Liver (tissue), 9 donors: ENCODE measurements around the gene DCPS. TPM values are rescaled to one million over a fixed set of nuclear protein-coding genes. Genes with fewer than 3 reads are reported as not detected.
"Not testable (repeated sequence)": the region's sequence is repeated elsewhere in the genome, so short reads cannot be mapped to it uniquely, and the experiment has no call there.

ENCODE experiments used
- DNase-seq: peaks from one replicate; pipeline ENCODE4 v3.0.0-alpha.2; 2017; ENCODE audit warnings: low spot score
- H3K27ac ChIP-seq, 2 donors: one replicate each; pipeline ENCODE4 v1.7.0; 2013; ENCODE audit warnings: inconsistent platforms in 2 of 2, low read length in 2 of 2, control low read depth in 1 of 2, low read depth in 1 of 2, mild to moderate bottlenecking in 1 of 2
- H3K27me3 ChIP-seq, 4 donors: one replicate each; pipeline versions ENCODE4 v1.6.1 to v1.7.0; 2013; ENCODE audit warnings: low read length in 3 of 4, inconsistent platforms in 1 of 4, mild to moderate bottlenecking in 1 of 4, moderate library complexity in 1 of 4; ENCODE audit not compliant: control insufficient read depth in 4 of 4, insufficient read depth in 4 of 4
- H3K36me3 ChIP-seq, 4 donors: one replicate each; pipeline versions ENCODE4 v1.6.1 to v1.7.0; 2013; ENCODE audit warnings: low read length in 3 of 4, mild to moderate bottlenecking in 3 of 4, low read depth in 1 of 4, moderate library complexity in 1 of 4; ENCODE audit not compliant: control insufficient read depth in 4 of 4, insufficient read depth in 3 of 4
- H3K4me1 ChIP-seq, 4 donors: one replicate each; pipeline versions ENCODE4 v1.6.1 to v1.7.0; 2013; ENCODE audit warnings: low read length in 3 of 4, mild to moderate bottlenecking in 3 of 4, moderate library complexity in 1 of 4; ENCODE audit not compliant: control insufficient read depth in 4 of 4, insufficient read depth in 4 of 4
- H3K4me3 ChIP-seq, 3 donors: one replicate each; pipeline versions ENCODE4 v1.6.1 to v1.7.0; 2013; ENCODE audit warnings: low read length in 3 of 3, control low read depth in 1 of 3, low read depth in 1 of 3, mild to moderate bottlenecking in 1 of 3
- H3K9ac ChIP-seq, 2 donors: one replicate each; pipeline ENCODE4 v1.7.0; 2013; ENCODE audit warnings: low read length in 2 of 2, mild to moderate bottlenecking in 2 of 2, moderate library complexity in 2 of 2, control low read depth in 1 of 2, low read depth in 1 of 2
- H3K9me3 ChIP-seq, 4 donors: one replicate each; pipeline versions ENCODE4 v1.6.1 to v1.7.0; 2013; ENCODE audit warnings: low read length in 3 of 4; ENCODE audit not compliant: control insufficient read depth in 4 of 4
- EGR1 ChIP-seq, 2 donors: IDR thresholded peaks; 2 replicates each; pipeline ENCODE4 v1.6.1; 2016 to 2018; ENCODE audit warnings: antibody characterized with exemption in 2 of 2, low read depth in 2 of 2
- FOXA1 ChIP-seq: IDR thresholded peaks from 2 replicates; pipeline ENCODE4 v1.6.1; 2016; ENCODE audit warnings: antibody characterized with exemption
- FOXA2 ChIP-seq: IDR thresholded peaks from 2 replicates; pipeline ENCODE4 v1.6.1; 2016; ENCODE audit warnings: antibody characterized with exemption
- GABPA ChIP-seq, 2 donors: IDR thresholded peaks in 1 of 2; conservative IDR thresholded peaks in 1 of 2; 2 replicates each; pipeline ENCODE4 v1.6.1; 2016; ENCODE audit warnings: antibody characterized with exemption in 2 of 2, mild to moderate bottlenecking in 1 of 2, moderate library complexity in 1 of 2
- HNF4A ChIP-seq, 2 donors: conservative IDR thresholded peaks; 2 replicates each; pipeline ENCODE4 v1.6.1; 2016; ENCODE audit warnings: antibody characterized with exemption in 2 of 2, mild to moderate bottlenecking in 2 of 2
- HNF4G ChIP-seq: IDR thresholded peaks from 2 replicates; pipeline ENCODE4 v1.6.1; 2016; ENCODE audit warnings: antibody characterized with exemption
- JUND ChIP-seq, 2 donors: IDR thresholded peaks; 2 replicates each; pipeline ENCODE4 v1.6.1; 2016; ENCODE audit warnings: antibody characterized with exemption in 2 of 2
- NR2F2 ChIP-seq: IDR thresholded peaks from 2 replicates; pipeline ENCODE4 v1.6.1; 2016; ENCODE audit warnings: antibody characterized with exemption
- RXRA ChIP-seq, 2 donors: IDR thresholded peaks; 2 replicates each; pipeline ENCODE4 v1.6.1; 2017 to 2018; ENCODE audit warnings: antibody characterized with exemption in 2 of 2, mild to moderate bottlenecking in 1 of 2
- SP1 ChIP-seq: IDR thresholded peaks from 2 replicates; pipeline ENCODE4 v1.6.1; 2018; ENCODE audit warnings: antibody characterized with exemption, mild to moderate bottlenecking
- TAF1 ChIP-seq: conservative IDR thresholded peaks from 2 replicates; pipeline ENCODE4 v1.6.1; 2016; ENCODE audit warnings: antibody characterized with exemption, mild to moderate bottlenecking
- YY1 ChIP-seq: IDR thresholded peaks from 2 replicates; pipeline ENCODE4 v1.6.1; 2016; ENCODE audit warnings: antibody characterized with exemption, mild to moderate bottlenecking
- WGBS: extraction: QIAGEN DNeasy Blood & Tissue Kit; methylation state at CpG from one replicate; pipeline ENCODE4 v1.1.7; 2013; 5-methylcytosine and 5-hydroxymethylcytosine counted together
- polyA plus RNA-seq, 2 donors: library from polyadenylated mRNA; stranded (reverse) in 1 of 2; unstranded in 1 of 2; fragments of 200-250 nt in 1 of 2; fragments of >200 nt in 1 of 2; fragmentation: Nextera tagmentation in 1 of 2; extraction: Ambion mirVana in 1 of 2; gene quantifications; one replicate each; pipeline versions ENCODE4 v1.2.1 to v1.2.3, GENCODE V29; 2013 to 2015
- total RNA-seq, 2 donors: library from RNA; depleted of rRNA; stranded (reverse); fragments of >200 nt; gene quantifications; one replicate each; pipeline ENCODE4 v1.2.3, GENCODE V29; 2014
- TF ChIP-seq, protein P1 (sequence below): IDR thresholded peaks from 2 replicates; pipeline ENCODE4 v1.6.1; 2016; ENCODE audit warnings: antibody characterized with exemption, mild to moderate bottlenecking
- TF ChIP-seq, protein P2 (sequence below): IDR thresholded peaks from 2 replicates; pipeline ENCODE4 v1.6.1; 2016; ENCODE audit warnings: antibody characterized with exemption
- TF ChIP-seq, protein P3 (sequence below): fragments of 150-350 bp; IDR thresholded peaks from 2 replicates; pipeline ENCODE4 v1.5.1; 2017; ENCODE audit warnings: improper control_type of control experiment, low read depth, low read length; ENCODE audit not compliant: missing input control
- TF ChIP-seq, protein P4 (sequence below): IDR thresholded peaks from 2 replicates; pipeline ENCODE4 v1.6.1; 2016; ENCODE audit warnings: antibody characterized with exemption
- donor health status: healthy.
- donor health status: healthy.
- donor health status: healthy.
- donor health status: healthy.
- donor health status: healthy.

Gene DCPS
- total and polyA plus RNA-seq, 4 donors: 5.6 to 61.0 (median 19.0) TPM

DNA sequence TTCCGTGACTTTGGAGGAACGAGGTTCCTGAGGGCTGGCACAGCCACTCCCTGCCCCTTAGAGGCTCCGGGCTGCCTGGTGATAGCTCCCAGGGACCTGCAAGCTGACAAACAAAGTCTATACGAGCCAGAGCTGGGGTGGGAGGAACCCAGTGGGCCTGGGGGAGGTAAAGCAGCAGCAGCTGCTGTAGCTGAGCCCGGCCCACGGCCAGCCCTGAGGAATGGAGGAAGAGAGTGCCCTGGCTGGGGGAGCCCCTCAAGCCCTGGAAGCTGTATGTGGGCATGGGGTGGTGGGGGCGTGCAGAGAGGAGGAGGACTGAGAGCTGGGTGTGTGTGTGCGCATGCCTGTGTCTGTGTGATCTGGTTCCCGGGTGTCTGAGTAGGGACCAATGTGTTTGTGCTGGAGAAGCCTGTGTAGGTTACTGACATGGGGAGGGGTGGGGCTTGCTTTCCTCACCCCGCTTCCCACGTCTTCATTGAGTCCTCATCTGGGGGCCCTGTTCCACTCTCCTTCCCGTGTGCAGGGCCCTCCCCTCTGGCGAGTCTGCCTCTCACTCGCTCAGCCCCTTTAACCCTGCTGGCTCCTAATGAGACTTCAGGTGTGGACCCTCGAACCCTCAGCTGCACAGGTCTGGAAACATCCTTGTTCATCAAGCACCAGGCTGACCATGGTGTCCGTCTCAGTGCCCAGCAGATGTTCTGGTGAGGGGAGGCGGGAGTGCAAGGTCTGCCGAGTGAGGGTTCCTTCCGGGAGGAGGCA, 62.4 kb downstream of the DCPS start:
- Histone ChIP-seq H3K4me3 (no peak overlapping the region), H3K27me3 (no peaks in the 10 kb centered on the region), H3K27ac (no peak overlapping the region), H3K9ac (no peak overlapping the region), H3K4me1 (peaks cover 12 to 43% (median 31%) of the 10 kb centered on the region in 4 donors), H3K36me3 (no peaks in the 10 kb centered on the region), H3K9me3 (no peaks in the 10 kb centered on the region)
- 72% methylated on average over 19 of the region's 19 CpGs for WGBS
- no peak for DNase-seq
- TF ChIP-seq EGR1 (IDR thresholded peaks at IDR 0.05; ENCODE audit: low read depth in 2 of 2) (no peak), HNF4G (no peak), FOXA1 (no peak), YY1 (no peak), HNF4A (conservative IDR thresholded peaks at IDR 0.05) (no peak), NR2F2 (no peak), JUND (IDR thresholded peaks at IDR 0.05) (no peak), GABPA (IDR thresholded peaks at IDR 0.05 in 1 of 2, conservative IDR thresholded peaks at IDR 0.05 in 1 of 2) (no peak), FOXA2 (no peak), SP1 (no peak), TAF1 (no peak), RXRA (IDR thresholded peaks at IDR 0.05) (no peak)
- TF ChIP-seq, protein P1, sequence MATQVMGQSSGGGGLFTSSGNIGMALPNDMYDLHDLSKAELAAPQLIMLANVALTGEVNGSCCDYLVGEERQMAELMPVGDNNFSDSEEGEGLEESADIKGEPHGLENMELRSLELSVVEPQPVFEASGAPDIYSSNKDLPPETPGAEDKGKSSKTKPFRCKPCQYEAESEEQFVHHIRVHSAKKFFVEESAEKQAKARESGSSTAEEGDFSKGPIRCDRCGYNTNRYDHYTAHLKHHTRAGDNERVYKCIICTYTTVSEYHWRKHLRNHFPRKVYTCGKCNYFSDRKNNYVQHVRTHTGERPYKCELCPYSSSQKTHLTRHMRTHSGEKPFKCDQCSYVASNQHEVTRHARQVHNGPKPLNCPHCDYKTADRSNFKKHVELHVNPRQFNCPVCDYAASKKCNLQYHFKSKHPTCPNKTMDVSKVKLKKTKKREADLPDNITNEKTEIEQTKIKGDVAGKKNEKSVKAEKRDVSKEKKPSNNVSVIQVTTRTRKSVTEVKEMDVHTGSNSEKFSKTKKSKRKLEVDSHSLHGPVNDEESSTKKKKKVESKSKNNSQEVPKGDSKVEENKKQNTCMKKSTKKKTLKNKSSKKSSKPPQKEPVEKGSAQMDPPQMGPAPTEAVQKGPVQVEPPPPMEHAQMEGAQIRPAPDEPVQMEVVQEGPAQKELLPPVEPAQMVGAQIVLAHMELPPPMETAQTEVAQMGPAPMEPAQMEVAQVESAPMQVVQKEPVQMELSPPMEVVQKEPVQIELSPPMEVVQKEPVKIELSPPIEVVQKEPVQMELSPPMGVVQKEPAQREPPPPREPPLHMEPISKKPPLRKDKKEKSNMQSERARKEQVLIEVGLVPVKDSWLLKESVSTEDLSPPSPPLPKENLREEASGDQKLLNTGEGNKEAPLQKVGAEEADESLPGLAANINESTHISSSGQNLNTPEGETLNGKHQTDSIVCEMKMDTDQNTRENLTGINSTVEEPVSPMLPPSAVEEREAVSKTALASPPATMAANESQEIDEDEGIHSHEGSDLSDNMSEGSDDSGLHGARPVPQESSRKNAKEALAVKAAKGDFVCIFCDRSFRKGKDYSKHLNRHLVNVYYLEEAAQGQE: no peak
- TF ChIP-seq, protein P2, sequence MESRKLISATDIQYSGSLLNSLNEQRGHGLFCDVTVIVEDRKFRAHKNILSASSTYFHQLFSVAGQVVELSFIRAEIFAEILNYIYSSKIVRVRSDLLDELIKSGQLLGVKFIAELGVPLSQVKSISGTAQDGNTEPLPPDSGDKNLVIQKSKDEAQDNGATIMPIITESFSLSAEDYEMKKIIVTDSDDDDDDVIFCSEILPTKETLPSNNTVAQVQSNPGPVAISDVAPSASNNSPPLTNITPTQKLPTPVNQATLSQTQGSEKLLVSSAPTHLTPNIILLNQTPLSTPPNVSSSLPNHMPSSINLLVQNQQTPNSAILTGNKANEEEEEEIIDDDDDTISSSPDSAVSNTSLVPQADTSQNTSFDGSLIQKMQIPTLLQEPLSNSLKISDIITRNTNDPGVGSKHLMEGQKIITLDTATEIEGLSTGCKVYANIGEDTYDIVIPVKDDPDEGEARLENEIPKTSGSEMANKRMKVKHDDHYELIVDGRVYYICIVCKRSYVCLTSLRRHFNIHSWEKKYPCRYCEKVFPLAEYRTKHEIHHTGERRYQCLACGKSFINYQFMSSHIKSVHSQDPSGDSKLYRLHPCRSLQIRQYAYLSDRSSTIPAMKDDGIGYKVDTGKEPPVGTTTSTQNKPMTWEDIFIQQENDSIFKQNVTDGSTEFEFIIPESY: no peak
- TF ChIP-seq, protein P3, sequence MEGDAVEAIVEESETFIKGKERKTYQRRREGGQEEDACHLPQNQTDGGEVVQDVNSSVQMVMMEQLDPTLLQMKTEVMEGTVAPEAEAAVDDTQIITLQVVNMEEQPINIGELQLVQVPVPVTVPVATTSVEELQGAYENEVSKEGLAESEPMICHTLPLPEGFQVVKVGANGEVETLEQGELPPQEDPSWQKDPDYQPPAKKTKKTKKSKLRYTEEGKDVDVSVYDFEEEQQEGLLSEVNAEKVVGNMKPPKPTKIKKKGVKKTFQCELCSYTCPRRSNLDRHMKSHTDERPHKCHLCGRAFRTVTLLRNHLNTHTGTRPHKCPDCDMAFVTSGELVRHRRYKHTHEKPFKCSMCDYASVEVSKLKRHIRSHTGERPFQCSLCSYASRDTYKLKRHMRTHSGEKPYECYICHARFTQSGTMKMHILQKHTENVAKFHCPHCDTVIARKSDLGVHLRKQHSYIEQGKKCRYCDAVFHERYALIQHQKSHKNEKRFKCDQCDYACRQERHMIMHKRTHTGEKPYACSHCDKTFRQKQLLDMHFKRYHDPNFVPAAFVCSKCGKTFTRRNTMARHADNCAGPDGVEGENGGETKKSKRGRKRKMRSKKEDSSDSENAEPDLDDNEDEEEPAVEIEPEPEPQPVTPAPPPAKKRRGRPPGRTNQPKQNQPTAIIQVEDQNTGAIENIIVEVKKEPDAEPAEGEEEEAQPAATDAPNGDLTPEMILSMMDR: no peak
- TF ChIP-seq, protein P4, sequence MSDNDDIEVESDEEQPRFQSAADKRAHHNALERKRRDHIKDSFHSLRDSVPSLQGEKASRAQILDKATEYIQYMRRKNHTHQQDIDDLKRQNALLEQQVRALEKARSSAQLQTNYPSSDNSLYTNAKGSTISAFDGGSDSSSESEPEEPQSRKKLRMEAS: no peak

DNA sequence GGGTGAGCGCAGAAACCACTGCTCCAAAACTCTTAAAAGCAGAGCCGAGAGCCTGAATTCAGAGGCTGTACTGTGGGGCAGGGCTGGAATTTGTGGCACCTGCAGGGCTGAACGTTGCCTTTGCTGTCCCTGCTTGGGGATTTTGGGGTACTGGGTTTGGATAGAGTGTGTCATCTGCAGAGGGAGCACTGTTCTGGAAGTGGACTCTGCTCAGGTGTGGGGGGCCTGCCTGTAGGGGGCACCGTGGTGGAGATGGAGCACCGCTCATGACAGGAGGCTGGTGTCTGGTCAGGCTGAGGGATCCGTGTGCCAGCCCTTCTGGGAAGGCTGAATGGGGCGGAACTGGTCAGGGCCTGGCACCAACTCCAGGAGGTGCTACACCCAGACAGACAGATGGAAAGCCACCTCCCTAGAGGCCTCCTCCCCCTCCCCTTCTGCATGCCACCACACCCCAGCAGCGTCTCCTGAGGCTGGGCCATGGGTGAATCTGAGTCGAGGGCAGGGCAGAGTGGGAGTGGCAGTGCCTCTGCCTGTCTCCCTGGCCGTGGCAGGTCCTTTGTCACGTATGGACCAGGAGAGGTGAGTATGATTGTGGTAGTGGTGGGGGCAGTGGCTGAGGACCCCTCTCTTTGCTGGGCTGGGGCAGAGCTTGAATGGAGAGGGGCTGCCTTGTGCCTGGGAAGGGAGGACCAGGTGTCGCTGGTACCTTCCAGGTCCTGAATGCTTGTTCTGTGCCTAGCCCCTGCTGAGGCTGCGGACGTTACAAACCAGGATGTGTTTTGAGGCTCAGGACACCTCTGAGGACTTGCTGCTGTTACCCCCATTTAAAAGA, 63.2 kb downstream of the DCPS start:
- peak overlapping the region; percentile 3 to 65 for H3K27ac ChIP-seq
- not testable (repeated sequence) for H3K27me3 ChIP-seq, H3K4me3 ChIP-seq, H3K9me3 ChIP-seq, H3K9ac ChIP-seq, DNase-seq, H3K36me3 ChIP-seq
- WGBS: 81% methylated on average over 14 of the region's 14 CpGs
- H3K4me1 ChIP-seq: peaks cover 12 to 43% (median 31%) of the 10 kb centered on the region in 4 donors

DNA sequence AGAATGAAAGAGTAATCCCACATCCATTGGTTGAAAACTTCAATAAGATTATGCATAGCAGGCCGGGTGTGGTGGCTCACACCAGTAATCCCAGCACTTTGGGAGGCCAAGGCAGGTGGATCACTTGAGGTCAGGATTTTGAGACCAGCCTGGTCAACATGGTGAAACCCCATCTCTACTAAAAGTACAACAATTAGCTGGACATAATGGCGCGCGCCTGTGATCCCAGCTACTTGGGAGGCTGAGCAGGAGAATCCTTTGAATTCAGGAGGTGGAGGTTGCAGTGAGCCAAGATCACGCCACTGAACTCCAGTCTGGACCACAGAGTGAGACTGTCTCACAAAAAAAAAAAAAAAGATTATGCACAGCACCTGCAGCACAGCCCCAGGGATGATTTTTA, 63.9 kb downstream of the DCPS start:
- WGBS: 96% methylated on average over 5 of the region's 5 CpGs
- not testable (repeated sequence) for H3K9me3 ChIP-seq, H3K36me3 ChIP-seq, DNase-seq, H3K27me3 ChIP-seq, H3K4me3 ChIP-seq, H3K9ac ChIP-seq
- H3K27ac ChIP-seq: peak overlapping the region; percentile 65 to 72
- peaks cover 12 to 43% (median 31%) of the 10 kb centered on the region in 4 donors for H3K4me1 ChIP-seq
